GM13976 (cell line): ENCODE data around the gene CFAP100.

ENCODE experiments used
- DNase-seq: peaks from one replicate; pipeline ENCODE4 v3.0.0; 2012; ENCODE audit warnings: low spot score
- in situ Hi-C: fragments of 300-500 bp; cut with MboI; formaldehyde crosslinking; loops from one replicate; pipeline ENCODE4 v1.12.0; 2022; ENCODE audit warnings: low sequenced_read_pairs, mixed read lengths, inconsistent platforms; ENCODE audit not compliant: unreplicated experiment
- TF ChIP-seq, protein P1 (sequence below): IDR thresholded peaks from 2 replicates; pipeline ENCODE4 v1.5.1; 2012; ENCODE audit warnings: borderline replicate concordance, mild to moderate bottlenecking; ENCODE audit not compliant: insufficient read depth; ENCODE audit errors: extremely low read depth, missing control alignments, control extremely low read depth

CFAP100 gene

DNA sequence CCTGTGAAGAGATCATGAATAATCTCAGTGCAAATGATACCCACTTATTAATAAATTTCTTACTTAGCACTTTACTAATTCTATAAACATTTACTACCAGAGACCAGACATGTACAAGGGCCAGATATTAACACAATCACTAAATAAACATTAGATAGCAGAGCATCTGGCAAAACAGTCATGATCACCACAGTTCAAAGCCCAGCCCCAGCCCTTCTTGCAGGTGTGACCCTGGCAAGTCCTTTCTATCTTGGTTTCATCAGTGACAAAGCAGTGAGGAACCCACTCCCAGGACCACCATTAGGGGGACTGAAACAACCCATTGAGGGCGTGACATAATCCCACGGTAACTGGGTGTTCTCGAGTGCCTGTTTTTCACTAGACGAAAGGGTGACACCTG, 69.4 kb downstream of the CFAP100 start:
- DNase-seq: no peak
- in situ Hi-C loops: no loop called here
- TF ChIP-seq, protein P1, sequence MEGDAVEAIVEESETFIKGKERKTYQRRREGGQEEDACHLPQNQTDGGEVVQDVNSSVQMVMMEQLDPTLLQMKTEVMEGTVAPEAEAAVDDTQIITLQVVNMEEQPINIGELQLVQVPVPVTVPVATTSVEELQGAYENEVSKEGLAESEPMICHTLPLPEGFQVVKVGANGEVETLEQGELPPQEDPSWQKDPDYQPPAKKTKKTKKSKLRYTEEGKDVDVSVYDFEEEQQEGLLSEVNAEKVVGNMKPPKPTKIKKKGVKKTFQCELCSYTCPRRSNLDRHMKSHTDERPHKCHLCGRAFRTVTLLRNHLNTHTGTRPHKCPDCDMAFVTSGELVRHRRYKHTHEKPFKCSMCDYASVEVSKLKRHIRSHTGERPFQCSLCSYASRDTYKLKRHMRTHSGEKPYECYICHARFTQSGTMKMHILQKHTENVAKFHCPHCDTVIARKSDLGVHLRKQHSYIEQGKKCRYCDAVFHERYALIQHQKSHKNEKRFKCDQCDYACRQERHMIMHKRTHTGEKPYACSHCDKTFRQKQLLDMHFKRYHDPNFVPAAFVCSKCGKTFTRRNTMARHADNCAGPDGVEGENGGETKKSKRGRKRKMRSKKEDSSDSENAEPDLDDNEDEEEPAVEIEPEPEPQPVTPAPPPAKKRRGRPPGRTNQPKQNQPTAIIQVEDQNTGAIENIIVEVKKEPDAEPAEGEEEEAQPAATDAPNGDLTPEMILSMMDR: no peak

DNA sequence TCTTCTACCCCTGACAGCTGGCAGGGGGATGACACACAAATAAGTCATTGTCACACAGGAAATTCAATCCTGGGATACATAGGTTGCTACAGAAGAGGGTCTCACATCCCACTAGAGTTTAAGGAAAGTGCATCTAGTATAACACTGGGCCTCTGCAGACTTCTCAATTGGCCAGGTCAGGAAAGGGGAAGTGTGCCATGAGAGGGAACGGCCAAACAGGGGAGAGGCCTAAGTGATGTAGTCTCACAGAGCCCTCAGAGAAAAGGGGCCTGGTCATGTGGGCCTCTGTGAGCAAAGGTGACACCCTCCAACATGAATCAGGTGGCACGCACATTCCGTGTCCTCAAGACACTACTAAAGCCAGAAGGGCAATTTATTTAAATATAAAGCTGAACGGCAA, 69.8 kb downstream of the CFAP100 start:
- in situ Hi-C loops: no loop called here
- DNase-seq: no peak
- TF ChIP-seq, protein P1: no peak

DNA sequence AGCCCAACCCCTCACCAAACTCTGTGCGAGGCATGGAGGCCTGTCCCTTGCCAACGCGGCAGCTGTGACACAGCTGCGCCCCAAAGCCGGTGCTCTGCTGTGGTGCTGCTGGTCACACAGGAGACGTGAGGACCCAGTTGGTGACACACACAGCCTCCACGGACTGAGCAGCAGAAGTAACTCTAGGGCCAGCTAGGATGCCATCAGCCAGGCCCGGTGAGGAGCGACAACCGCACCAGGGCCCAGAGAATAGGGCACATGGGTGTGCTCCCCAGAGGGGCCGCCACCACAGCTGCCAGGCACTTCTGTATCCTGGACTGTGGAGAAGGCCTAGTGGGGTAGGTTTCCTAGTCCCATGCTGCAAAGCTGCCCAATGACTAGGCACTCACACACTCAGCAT, 70.3 kb downstream of the CFAP100 start:
- TF ChIP-seq, protein P1: no peak
- in situ Hi-C loops: no loop called here
- DNase-seq: no peak

DNA sequence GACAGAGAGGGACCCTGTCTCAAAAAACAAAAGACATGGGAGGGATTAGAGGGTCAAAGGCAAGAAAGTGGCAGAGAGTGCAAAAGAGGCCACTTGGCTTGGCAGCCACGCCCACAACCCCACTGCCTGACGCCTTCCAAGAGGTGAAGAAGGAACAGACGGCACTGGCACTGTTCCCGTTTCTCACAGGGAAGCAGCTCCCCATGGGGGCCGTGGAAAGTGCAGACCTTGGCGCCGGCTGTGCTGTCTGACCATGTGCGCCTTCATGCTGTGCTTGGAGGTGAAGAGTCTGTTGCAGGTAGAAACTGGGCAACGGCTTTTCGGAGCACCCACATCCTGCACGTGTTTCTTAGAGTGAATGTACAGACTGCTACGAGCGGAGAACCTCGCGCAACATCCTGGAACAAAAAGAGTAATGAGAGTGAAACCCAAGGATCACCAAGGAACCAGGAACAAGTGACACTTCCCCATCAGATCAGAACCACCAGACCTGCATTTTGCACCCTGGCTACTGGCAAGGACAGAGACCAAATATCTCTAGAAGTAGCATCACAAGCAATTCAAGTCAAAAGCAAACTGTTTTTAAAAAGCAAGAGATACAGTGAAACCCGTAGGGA, 71.3 kb downstream of the CFAP100 start:
- TF ChIP-seq, protein P1: no peak
- in situ Hi-C loops: no loop called here
- DNase-seq: no peak

DNA sequence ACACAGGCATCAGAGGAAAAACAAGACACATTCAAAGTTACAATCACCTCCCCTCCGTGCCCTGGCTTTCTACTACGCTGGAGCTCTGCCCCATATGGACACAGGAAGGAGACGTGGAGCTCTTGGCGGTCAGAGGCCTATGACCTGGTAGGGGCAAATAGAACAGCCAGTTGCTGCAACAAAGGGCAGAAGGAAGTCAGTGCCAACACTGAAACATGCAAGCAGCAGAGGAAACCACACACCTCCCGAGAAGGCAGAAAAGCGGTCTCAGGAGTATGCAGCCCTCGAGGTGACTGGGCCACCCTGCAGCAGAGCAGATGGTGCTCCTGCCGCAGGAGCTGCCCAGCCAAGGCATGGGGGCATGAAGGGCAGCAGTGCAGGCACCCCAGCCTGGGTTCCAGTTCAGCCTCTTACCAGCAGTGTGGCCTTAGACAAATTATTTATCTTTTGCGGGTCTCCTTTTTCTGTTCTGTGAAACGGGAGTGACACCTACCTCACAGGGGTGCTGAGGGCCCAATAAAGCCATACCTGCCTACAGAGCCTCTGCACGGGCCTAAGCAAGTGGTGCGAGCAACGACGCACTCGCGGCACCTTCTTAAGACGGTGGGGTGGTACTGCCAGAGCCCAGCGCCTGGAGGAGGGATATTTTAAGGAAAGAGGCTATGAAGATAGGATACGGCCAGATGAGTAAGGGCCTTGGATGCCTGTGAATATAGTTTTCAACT, 72.3 kb downstream of the CFAP100 start:
- in situ Hi-C loops: no loop called here
- DNase-seq: no peak
- TF ChIP-seq, protein P1: no peak

DNA sequence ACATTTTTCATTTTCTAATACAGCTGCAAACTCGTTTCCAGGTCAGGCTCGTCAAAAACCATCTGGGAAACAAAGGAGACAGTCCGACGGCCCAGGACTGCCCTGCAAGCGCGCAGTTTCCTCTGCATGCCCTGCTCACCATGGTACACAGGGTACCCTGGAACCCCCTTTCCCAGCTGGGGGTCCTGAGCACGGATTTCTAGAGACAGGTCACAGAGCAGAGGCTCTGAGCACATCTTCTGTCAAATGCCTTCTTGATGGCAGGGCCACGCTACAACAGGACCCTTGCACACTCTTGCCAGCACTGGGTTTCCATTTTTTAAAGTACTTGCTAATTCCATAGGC, 72.9 kb downstream of the CFAP100 start:
- TF ChIP-seq, protein P1: no peak
- no peak for DNase-seq
- in situ Hi-C loops: no loop called here
